Tibial nerve (tissue), 4 donors: Measurements from ENCODE around the gene ITGAE. TPM values are rescaled to one million over a fixed set of nuclear protein-coding genes. Genes with fewer than 3 reads are reported as not detected.
"Not testable (repeated sequence)": the region's sequence is repeated elsewhere in the genome, so short reads cannot be mapped to it uniquely, and the experiment has no call there.

Experiments used
- DNase-seq, 2 donors: peaks; one replicate each; pipeline ENCODE4 v3.0.0-alpha.2; 2019; ENCODE audit warnings: low spot score in 2 of 2
- H3K27ac ChIP-seq, 4 donors: fragments of 200-600 bp; sonication (generic) in 3 of 4; one replicate each; pipeline ENCODE4 v1.5.1; 2017 to 2019; ENCODE audit warnings: mild to moderate bottlenecking in 1 of 4
- H3K27me3 ChIP-seq, 2 donors: fragments of 200-600 bp; sonication (generic) in 1 of 2; one replicate each; pipeline versions ENCODE4 v1.5.1 to v1.6.0; 2017 to 2019
- H3K36me3 ChIP-seq, 3 donors: fragments of 200-600 bp; sonication (generic); one replicate each; pipeline ENCODE4 v1.5.1; 2018 to 2019
- H3K4me1 ChIP-seq, 4 donors: fragments of 200-600 bp; sonication (generic) in 3 of 4; one replicate each; pipeline ENCODE4 v1.5.1; 2017 to 2019
- H3K4me3 ChIP-seq, 4 donors: fragments of 200-600 bp; sonication (generic) in 3 of 4; one replicate each; pipeline ENCODE4 v1.5.1; 2017 to 2019; ENCODE audit warnings: mild to moderate bottlenecking in 1 of 4, moderate library complexity in 1 of 4
- H3K9me3 ChIP-seq, 4 donors: fragments of 200-600 bp; sonication (generic) in 3 of 4; one replicate each; pipeline ENCODE4 v1.5.1; 2017 to 2019
- EP300 ChIP-seq, 2 donors: sonication (generic); formaldehyde crosslinking; IDR thresholded peaks; one replicate each; pipeline ENCODE4 v1.6.1; 2017; ENCODE audit warnings: antibody characterized with exemption in 2 of 2, mild to moderate bottlenecking in 1 of 2
- POLR2A ChIP-seq, 2 donors: fragments of 450-650 bp; IDR thresholded peaks; one replicate each; pipeline ENCODE4 v1.6.1; 2017; ENCODE audit warnings: antibody characterized with exemption in 2 of 2, mild to moderate bottlenecking in 2 of 2, moderate library complexity in 2 of 2
- WGBS, 2 donors: methylation state at CpG; one replicate each; pipeline ENCODE4 v1.1.5; 2018; 5-methylcytosine and 5-hydroxymethylcytosine counted together
- total RNA-seq, 4 donors: library from RNA; depleted of rRNA; stranded (reverse); fragments of >200 nt; gene quantifications; one replicate each; pipeline ENCODE4 v1.1.0, GENCODE V29; 2016
- TF ChIP-seq, protein P1 (sequence below), 5 experiments: fragments of 200-600 bp in 3 of 5; fragments of 450-650 bp in 2 of 5; sonication (generic) in 3 of 5; IDR thresholded peaks; one replicate each; pipeline ENCODE4 v1.5.1; 2016 to 2019; ENCODE audit warnings: antibody characterized with exemption in 5 of 5, mild to moderate bottlenecking in 3 of 5, moderate library complexity in 2 of 5

Gene ITGAE
- total RNA-seq, 4 donors from 2014 or later: 11.1 to 17.5 (median 13.4) TPM

GRCh38 chr17:3795390-3796102 is 5.4 kb downstream of the ITGAE start:
- H3K27me3 ChIP-seq: no peaks in the 10 kb centered on the region
- TF ChIP-seq EP300 (IDR thresholded peaks at IDR 0.05) (no peak), POLR2A (IDR thresholded peaks at IDR 0.05) (no peak)
- TF ChIP-seq, protein P1, sequence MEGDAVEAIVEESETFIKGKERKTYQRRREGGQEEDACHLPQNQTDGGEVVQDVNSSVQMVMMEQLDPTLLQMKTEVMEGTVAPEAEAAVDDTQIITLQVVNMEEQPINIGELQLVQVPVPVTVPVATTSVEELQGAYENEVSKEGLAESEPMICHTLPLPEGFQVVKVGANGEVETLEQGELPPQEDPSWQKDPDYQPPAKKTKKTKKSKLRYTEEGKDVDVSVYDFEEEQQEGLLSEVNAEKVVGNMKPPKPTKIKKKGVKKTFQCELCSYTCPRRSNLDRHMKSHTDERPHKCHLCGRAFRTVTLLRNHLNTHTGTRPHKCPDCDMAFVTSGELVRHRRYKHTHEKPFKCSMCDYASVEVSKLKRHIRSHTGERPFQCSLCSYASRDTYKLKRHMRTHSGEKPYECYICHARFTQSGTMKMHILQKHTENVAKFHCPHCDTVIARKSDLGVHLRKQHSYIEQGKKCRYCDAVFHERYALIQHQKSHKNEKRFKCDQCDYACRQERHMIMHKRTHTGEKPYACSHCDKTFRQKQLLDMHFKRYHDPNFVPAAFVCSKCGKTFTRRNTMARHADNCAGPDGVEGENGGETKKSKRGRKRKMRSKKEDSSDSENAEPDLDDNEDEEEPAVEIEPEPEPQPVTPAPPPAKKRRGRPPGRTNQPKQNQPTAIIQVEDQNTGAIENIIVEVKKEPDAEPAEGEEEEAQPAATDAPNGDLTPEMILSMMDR (IDR thresholded peaks at IDR 0.05): no peak
- H3K27ac ChIP-seq: no peak overlapping the region
- no peaks in the 10 kb centered on the region for H3K4me1 ChIP-seq
- no peak for DNase-seq
- 76 to 82% methylated on average over 26 to 30 of the region's 31 CpGs for WGBS, 2 donors
- no peaks in the 10 kb centered on the region for H3K36me3 ChIP-seq
- H3K9me3 ChIP-seq: no peaks in the 10 kb centered on the region
- H3K4me3 ChIP-seq: no peak overlapping the region

- H3K9me3 ChIP-seq: no peaks in the 10 kb centered on the region
- H3K4me1 ChIP-seq: no peaks in the 10 kb centered on the region
- no peak overlapping the region for H3K4me3 ChIP-seq
- H3K36me3 ChIP-seq: no peaks in the 10 kb centered on the region
- no peak for TF ChIP-seq POLR2A (IDR thresholded peaks at IDR 0.05)
- TF ChIP-seq EP300 (IDR thresholded peaks at IDR 0.05): no peak
- TF ChIP-seq, protein P1 (IDR thresholded peaks at IDR 0.05): no peak
- no peaks in the 10 kb centered on the region for H3K27me3 ChIP-seq
- DNase-seq: no peak
- H3K27ac ChIP-seq: no peak overlapping the region
- 62 to 64% methylated on average over 26 of the region's 26 CpGs for WGBS, 2 donors
Observed at GRCh38 chr17:3794557-3795389, 6.2 kb downstream of the ITGAE start.

GRCh38 chr17:3794152-3794551 is 6.8 kb downstream of the ITGAE start:
- 90 to 96% methylated on average over 6 to 9 of the region's 9 CpGs for WGBS, 2 donors
- not testable (repeated sequence) for DNase-seq, H3K4me1 ChIP-seq

GRCh38 chr17:3793258-3793657 is 7.7 kb downstream of the ITGAE start:
- not testable (repeated sequence) for H3K27me3 ChIP-seq, H3K9me3 ChIP-seq, H3K4me3 ChIP-seq, H3K36me3 ChIP-seq, H3K4me1 ChIP-seq, DNase-seq, H3K27ac ChIP-seq
- WGBS, 2 donors: 78 to 96% methylated on average over 7 of the region's 7 CpGs

More at GRCh38 chr17:3794152-3794551, 6.8 kb downstream of the ITGAE start:
- not testable (repeated sequence) for H3K27ac ChIP-seq, H3K27me3 ChIP-seq, H3K36me3 ChIP-seq, H3K9me3 ChIP-seq, H3K4me3 ChIP-seq

- no peak for TF ChIP-seq EP300 (IDR thresholded peaks at IDR 0.05)
- no peak for TF ChIP-seq POLR2A (IDR thresholded peaks at IDR 0.05)
- TF ChIP-seq, protein P1 (IDR thresholded peaks at IDR 0.05): no peak
- H3K4me1 ChIP-seq: no peaks in the 10 kb centered on the region
- H3K27me3 ChIP-seq: no peaks in the 10 kb centered on the region
- no peak overlapping the region for H3K4me3 ChIP-seq
- DNase-seq: no peak
- WGBS, 2 donors: 69 to 74% methylated on average over 6 of the region's 6 CpGs
- H3K27ac ChIP-seq: no peak overlapping the region
- no peaks in the 10 kb centered on the region for H3K9me3 ChIP-seq
- H3K36me3 ChIP-seq: no peaks in the 10 kb centered on the region
Observed at GRCh38 chr17:3792481-3792880, 8.5 kb downstream of the ITGAE start.

DNA sequence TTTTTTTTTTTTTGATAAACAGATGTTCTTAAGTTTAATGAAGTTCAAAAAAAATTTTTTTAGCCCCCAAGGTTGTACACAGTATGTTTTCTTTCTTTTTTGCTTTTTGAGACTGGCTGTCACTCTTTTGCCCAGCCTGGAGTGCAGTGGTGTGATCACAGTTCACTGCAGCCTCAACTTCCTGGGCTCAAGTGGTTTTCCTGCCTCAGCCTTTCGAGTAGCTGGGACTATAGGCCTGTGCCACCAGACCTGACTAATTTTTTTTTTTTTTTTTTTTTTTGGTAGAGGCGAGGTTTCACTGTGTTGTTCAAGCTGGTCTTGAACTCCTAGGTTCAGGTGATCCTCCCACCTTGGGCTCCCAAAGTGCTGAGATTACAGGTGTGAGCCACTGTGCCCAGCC is 12.8 kb downstream of the ITGAE start:
- Histone ChIP-seq H3K4me3 (no peak overlapping the region), H3K27ac (no peak overlapping the region), H3K4me1 (no peaks in the 10 kb centered on the region), H3K27me3 (no peaks in the 10 kb centered on the region), H3K36me3 (no peaks in the 10 kb centered on the region), H3K9me3 (no peaks in the 10 kb centered on the region)
- no peak for TF ChIP-seq POLR2A (IDR thresholded peaks at IDR 0.05)
- no peak for TF ChIP-seq EP300 (IDR thresholded peaks at IDR 0.05)
- TF ChIP-seq, protein P1 (IDR thresholded peaks at IDR 0.05): no peak
- no peak for DNase-seq
- 74 to 80% methylated on average over 2 of the region's 2 CpGs for WGBS, 2 donors

- 81 to 84% methylated on average over 5 of the region's 5 CpGs for WGBS, 2 donors
Observed at GRCh38 chr17:3785323-3785722, 15.7 kb downstream of the ITGAE start.

More at GRCh38 chr17:3785323-3785722, 15.7 kb downstream of the ITGAE start:
- not testable (repeated sequence) for H3K27me3 ChIP-seq, H3K27ac ChIP-seq, DNase-seq, H3K4me3 ChIP-seq, H3K9me3 ChIP-seq, H3K36me3 ChIP-seq, H3K4me1 ChIP-seq
